ENCODE measurements around the gene PDZRN4.
"Not testable (repeated sequence)": the region's sequence is repeated elsewhere in the genome, so short reads cannot be mapped to it uniquely, and the experiment has no call there.

PDZRN4 gene

DNA sequence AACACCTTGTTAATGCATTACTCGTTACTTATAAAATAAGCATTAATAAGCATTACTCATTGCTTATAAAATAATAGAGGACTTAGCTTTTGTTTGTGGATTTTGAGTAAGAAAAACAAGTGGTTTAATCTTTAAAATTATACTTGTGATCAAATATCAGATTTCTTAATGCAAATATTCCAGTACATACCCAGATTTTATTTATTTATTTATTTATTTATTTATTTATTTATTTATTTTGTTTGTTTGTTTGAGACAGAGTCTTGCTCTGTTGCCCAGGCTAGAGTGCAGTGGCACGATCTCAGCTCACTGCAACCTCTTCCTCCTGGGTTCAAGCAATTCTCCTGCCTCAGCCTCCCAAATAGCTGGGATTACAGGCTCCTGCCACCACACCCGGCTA, 3.4 kb downstream of the PDZRN4 start:
- H3K4me1 ChIP-seq; H3K36me3 ChIP-seq (replicated peaks); in situ Hi-C loops (cut with MboI; ENCODE audit: low sequenced_read_pairs); H3K4me3 ChIP-seq; H3K9me3 ChIP-seq; DNase-seq (ENCODE audit: low spot score in 2 of 2): not testable (repeated sequence)
- H3K27me3 ChIP-seq (ENCODE audit: low read depth) = peaks cover 41% of the 10 kb centered on the region

DNA sequence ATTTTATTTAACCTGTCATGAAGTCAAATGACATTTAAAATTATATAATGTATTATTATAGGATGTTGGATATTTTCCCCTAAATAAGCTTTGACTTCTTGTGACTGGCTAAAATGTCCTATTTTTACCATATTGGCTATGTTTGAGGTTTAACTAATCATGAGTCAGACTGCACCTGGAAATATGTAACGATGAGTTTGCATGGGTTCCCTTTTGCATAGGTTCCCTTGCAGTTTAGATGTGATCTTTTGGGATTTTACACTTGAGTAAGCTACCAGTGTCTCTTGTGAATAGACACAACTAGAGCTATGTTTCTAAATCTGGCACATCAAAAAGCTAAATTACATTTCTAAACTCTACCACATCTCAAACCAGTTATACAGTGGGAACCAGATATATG, 5.2 kb downstream of the PDZRN4 start:
- in situ Hi-C loops (cut with MboI; ENCODE audit: low sequenced_read_pairs) = no loop called here
- Histone ChIP-seq H3K27me3 (ENCODE audit: low read depth) (peaks cover 26% of the 10 kb centered on the region), H3K4me3 (no peak overlapping the region), H3K9me3 (no peaks in the 10 kb centered on the region), H3K36me3 (replicated peaks) (no peaks in the 10 kb centered on the region), H3K4me1 (no peaks in the 10 kb centered on the region)
- DNase-seq (ENCODE audit: low spot score in 2 of 2) = no peak

DNA sequence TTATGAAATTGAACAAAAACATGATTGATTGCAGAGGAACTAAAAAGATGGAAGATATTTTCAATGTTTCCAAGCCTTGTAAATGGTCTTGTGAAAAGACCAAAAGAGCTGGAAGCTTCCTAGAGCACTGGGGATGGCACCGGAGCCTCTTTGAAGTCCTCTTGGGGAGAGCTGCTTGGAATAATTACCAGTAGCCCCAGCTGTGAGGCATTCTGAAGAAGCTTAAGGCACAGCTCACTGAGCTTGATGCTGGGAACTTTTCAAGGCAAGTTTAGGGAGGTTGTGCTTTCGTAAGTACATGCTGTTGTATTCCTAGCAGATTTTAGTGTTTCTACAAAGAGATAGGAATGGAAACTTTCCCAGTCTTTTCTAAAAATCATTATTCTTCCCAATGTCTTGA, 13.9 kb downstream of the PDZRN4 start:
- no peaks in the 10 kb centered on the region for H3K9me3 ChIP-seq
- in situ Hi-C loops (cut with MboI; ENCODE audit: low sequenced_read_pairs) = no loop called here
- H3K4me3 ChIP-seq = no peak overlapping the region
- H3K36me3 ChIP-seq (replicated peaks) = no peaks in the 10 kb centered on the region
- no peak for DNase-seq (ENCODE audit: low spot score in 2 of 2)
- no peaks in the 10 kb centered on the region for H3K4me1 ChIP-seq
- no peaks in the 10 kb centered on the region for H3K27me3 ChIP-seq (ENCODE audit: low read depth)

GRCh38 chr12:41205070-41205709, 17.1 kb downstream of the PDZRN4 start:
- no peaks in the 10 kb centered on the region for H3K36me3 ChIP-seq (replicated peaks)
- H3K9me3 ChIP-seq = no peaks in the 10 kb centered on the region
- in situ Hi-C loops (cut with MboI; ENCODE audit: low sequenced_read_pairs) = no loop called here
- H3K27me3 ChIP-seq (ENCODE audit: low read depth) = no peaks in the 10 kb centered on the region
- no peaks in the 10 kb centered on the region for H3K4me1 ChIP-seq
- H3K4me3 ChIP-seq = no peak overlapping the region
- DNase-seq (ENCODE audit: low spot score in 2 of 2) = peak; percentile 13 to 28

DNA sequence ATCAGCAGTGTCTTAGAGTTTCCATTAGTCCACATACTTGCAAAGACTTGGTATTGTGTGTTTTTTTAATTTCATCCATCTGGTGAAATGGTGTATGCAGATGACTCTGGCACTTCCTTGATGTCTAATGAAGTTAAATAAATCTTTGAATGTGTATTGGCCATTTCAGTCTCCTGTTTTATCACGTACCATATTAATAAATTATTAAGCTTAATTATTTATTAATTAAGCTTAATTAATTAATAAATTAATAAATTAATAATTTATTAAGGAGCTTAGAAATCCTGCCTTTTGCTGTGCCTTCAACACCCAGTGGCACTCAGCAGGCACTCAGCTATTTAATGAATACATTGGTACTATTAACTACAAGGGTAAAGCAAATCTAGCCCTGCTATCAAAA, 18.2 kb downstream of the PDZRN4 start:
- 0 out of 2 replicates have a peak, but pooled peaks cover under 1% of the 10 kb centered on the region for H3K4me1 ChIP-seq
- no peaks in the 10 kb centered on the region for H3K36me3 ChIP-seq (replicated peaks)
- DNase-seq (ENCODE audit: low spot score in 2 of 2) = no peak
- H3K9me3 ChIP-seq = no peaks in the 10 kb centered on the region
- no peak overlapping the region for H3K4me3 ChIP-seq
- H3K27me3 ChIP-seq (ENCODE audit: low read depth) = no peaks in the 10 kb centered on the region
- in situ Hi-C loops (cut with MboI; ENCODE audit: low sequenced_read_pairs) = no loop called here

DNA sequence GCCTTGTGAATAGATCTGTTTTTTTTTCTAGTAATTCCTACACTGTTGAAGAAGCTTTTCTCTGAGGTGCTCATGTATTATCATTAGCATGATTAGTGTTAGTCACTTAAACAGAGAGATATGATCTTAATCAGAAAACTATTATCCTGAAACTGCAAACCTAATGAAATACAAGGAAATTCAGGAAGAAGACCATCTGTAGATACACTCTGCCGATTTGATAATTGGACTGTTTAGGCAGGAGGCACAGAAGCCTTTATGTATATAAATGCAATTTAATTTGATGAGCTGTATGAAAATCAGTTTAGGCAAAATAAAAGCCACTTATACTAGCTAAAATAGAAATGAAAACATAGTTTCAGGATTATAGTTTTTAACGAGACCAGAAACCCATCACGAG, 23.3 kb downstream of the PDZRN4 start:
- in situ Hi-C loops (cut with MboI; ENCODE audit: low sequenced_read_pairs) = no loop called here
- H3K4me3 ChIP-seq = no peak overlapping the region
- no peaks in the 10 kb centered on the region for H3K9me3 ChIP-seq
- H3K4me1 ChIP-seq = 0 out of 2 replicates have a peak, but pooled peaks cover 5% of the 10 kb centered on the region
- no peak for DNase-seq (ENCODE audit: low spot score in 2 of 2)
- no peaks in the 10 kb centered on the region for H3K27me3 ChIP-seq (ENCODE audit: low read depth)
- no peaks in the 10 kb centered on the region for H3K36me3 ChIP-seq (replicated peaks)

DNA sequence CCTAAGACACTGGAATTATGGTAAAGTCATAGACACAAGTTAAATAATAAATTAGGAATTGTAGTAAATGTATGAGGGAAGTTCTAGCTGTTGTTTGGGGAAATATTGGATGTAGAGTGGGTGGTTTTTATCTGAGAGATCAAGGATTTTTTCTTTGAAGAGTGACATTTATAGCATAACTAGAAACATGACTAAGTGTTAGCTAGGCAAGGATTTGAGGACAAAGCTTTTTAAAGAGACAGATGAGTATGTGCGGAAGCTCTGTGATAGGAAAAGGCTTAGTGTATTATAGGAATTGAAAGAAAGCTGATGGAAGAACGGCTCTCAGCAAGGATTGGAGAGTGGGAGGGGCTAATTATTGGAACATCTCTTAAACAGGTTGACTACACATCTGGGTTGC, 24.5 kb downstream of the PDZRN4 start:
- Histone ChIP-seq H3K4me1 (0 out of 2 replicates have a peak, but pooled peaks cover 5% of the 10 kb centered on the region), H3K36me3 (replicated peaks) (no peaks in the 10 kb centered on the region), H3K4me3 (no peak overlapping the region), H3K27me3 (ENCODE audit: low read depth) (no peaks in the 10 kb centered on the region), H3K9me3 (no peaks in the 10 kb centered on the region)
- DNase-seq (ENCODE audit: low spot score in 2 of 2) = no peak
- in situ Hi-C loops (cut with MboI; ENCODE audit: low sequenced_read_pairs) = no loop called here

DNA sequence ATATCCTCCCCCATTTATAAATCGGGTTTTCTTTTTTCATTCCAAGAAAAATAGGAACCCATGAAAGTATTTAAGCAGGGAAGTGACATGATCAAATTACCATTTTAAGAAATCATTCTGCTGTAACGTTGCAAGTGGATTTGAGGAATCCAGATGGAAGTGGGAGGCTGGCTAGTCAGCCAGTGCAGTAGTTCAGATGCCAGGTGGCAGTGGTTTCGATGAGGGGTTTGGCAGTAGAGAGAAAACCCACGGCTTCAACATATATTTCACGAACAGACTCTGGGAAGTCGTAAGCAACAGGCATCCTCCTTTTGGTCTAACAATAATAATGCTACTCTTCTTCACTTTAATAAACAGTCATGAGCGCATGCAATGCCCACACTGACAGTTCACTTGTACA, 25.0 kb downstream of the PDZRN4 start:
- in situ Hi-C loops (cut with MboI; ENCODE audit: low sequenced_read_pairs) = no loop called here
- H3K9me3 ChIP-seq = no peaks in the 10 kb centered on the region
- H3K36me3 ChIP-seq (replicated peaks) = no peaks in the 10 kb centered on the region
- no peak for DNase-seq (ENCODE audit: low spot score in 2 of 2)
- H3K4me3 ChIP-seq = no peak overlapping the region
- no peaks in the 10 kb centered on the region for H3K27me3 ChIP-seq (ENCODE audit: low read depth)
- 0 out of 2 replicates have a peak, but pooled peaks cover 5% of the 10 kb centered on the region for H3K4me1 ChIP-seq

- in situ Hi-C loops (cut with MboI; ENCODE audit: low sequenced_read_pairs) = no loop called here
- Histone ChIP-seq H3K4me1 (0 out of 2 replicates have a peak, but pooled peaks cover 5% of the 10 kb centered on the region), H3K4me3 (no peak overlapping the region), H3K9me3 (no peaks in the 10 kb centered on the region), H3K27me3 (ENCODE audit: low read depth) (no peaks in the 10 kb centered on the region), H3K36me3 (replicated peaks) (no peaks in the 10 kb centered on the region)
- DNase-seq (ENCODE audit: low spot score in 2 of 2) = no peak
Observed at GRCh38 chr12:41213648-41214047, 25.5 kb downstream of the PDZRN4 start.

GRCh38 chr12:41217727-41218126, 29.6 kb downstream of the PDZRN4 start:
- Histone ChIP-seq H3K27me3 (ENCODE audit: low read depth) (no peaks in the 10 kb centered on the region), H3K4me3 (no peak overlapping the region), H3K36me3 (replicated peaks) (no peaks in the 10 kb centered on the region), H3K4me1 (peaks cover 6% of the 10 kb centered on the region), H3K9me3 (no peaks in the 10 kb centered on the region)
- no peak for DNase-seq (ENCODE audit: low spot score in 2 of 2)
- in situ Hi-C loops (cut with MboI; ENCODE audit: low sequenced_read_pairs) = no loop called here

- no peaks in the 10 kb centered on the region for H3K36me3 ChIP-seq (replicated peaks)
- H3K4me3 ChIP-seq = no peak overlapping the region
- in situ Hi-C loops (cut with MboI; ENCODE audit: low sequenced_read_pairs) = no loop called here
- H3K9me3 ChIP-seq = no peaks in the 10 kb centered on the region
- peak; percentile 14 to 53 for DNase-seq (ENCODE audit: low spot score in 2 of 2)
- no peaks in the 10 kb centered on the region for H3K27me3 ChIP-seq (ENCODE audit: low read depth)
- H3K4me1 ChIP-seq = peaks cover 6% of the 10 kb centered on the region
Observed at GRCh38 chr12:41220931-41221330, 32.8 kb downstream of the PDZRN4 start.

DNA sequence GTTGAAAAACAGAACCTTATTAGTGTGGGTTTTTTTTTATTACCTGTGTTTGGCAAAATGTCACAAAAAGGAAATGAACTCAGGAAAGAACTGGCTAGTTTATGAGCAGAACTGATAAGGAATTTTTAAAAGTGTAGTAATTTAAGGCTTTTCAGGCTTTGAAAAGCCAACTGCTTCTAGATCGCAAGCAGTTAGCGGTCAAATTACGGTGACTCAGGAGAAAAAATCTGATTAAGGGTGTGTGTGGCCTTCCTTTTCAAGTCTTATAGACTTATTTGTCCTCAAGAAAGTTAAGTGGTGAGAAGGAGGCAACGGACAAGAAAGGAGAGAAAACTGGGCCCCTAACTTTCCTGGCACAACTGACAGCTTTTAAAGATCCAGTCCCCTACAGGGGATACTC, 33.4 kb downstream of the PDZRN4 start:
- Histone ChIP-seq H3K4me3 (no peak overlapping the region), H3K9me3 (no peaks in the 10 kb centered on the region), H3K27me3 (ENCODE audit: low read depth) (no peaks in the 10 kb centered on the region), H3K4me1 (peaks cover 6% of the 10 kb centered on the region), H3K36me3 (replicated peaks) (no peaks in the 10 kb centered on the region)
- no peak for DNase-seq (ENCODE audit: low spot score in 2 of 2)
- in situ Hi-C loops (cut with MboI; ENCODE audit: low sequenced_read_pairs) = no loop called here

GRCh38 chr12:41223600-41223999, 35.5 kb downstream of the PDZRN4 start:
- no peaks in the 10 kb centered on the region for H3K9me3 ChIP-seq
- no peaks in the 10 kb centered on the region for H3K27me3 ChIP-seq (ENCODE audit: low read depth)
- no peak for DNase-seq (ENCODE audit: low spot score in 2 of 2)
- in situ Hi-C loops (cut with MboI; ENCODE audit: low sequenced_read_pairs) = no loop called here
- H3K4me3 ChIP-seq = no peak overlapping the region
- H3K4me1 ChIP-seq = peaks cover 6% of the 10 kb centered on the region
- H3K36me3 ChIP-seq (replicated peaks) = no peaks in the 10 kb centered on the region

DNA sequence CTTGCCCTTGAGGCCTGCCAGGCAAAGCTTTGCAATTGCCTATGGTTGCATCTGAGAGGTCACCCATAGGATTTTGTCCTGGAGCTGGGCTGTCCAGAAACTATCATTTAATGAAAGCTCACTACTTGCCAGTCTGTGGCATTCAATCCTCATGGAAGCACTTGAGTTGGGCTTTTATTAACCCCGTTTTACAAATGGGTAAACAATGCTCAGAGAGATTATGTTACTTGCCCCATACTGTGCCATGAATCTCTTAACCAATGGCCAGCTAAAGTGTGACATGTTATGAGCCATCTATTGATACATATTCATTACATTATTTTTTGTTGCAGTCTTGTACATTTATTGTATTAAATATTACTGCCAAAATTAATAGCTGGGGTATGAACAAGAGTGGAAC, 35.9 kb downstream of the PDZRN4 start:
- Histone ChIP-seq H3K4me3 (no peak overlapping the region), H3K9me3 (no peaks in the 10 kb centered on the region), H3K4me1 (peaks cover 6% of the 10 kb centered on the region), H3K36me3 (replicated peaks) (no peaks in the 10 kb centered on the region), H3K27me3 (ENCODE audit: low read depth) (no peaks in the 10 kb centered on the region)
- no peak for DNase-seq (ENCODE audit: low spot score in 2 of 2)
- in situ Hi-C loops (cut with MboI; ENCODE audit: low sequenced_read_pairs) = no loop called here

- Histone ChIP-seq H3K9me3 (no peaks in the 10 kb centered on the region), H3K4me1 (peaks cover 6% of the 10 kb centered on the region), H3K27me3 (ENCODE audit: low read depth) (no peaks in the 10 kb centered on the region), H3K36me3 (replicated peaks) (no peaks in the 10 kb centered on the region), H3K4me3 (no peak overlapping the region)
- in situ Hi-C loops (cut with MboI; ENCODE audit: low sequenced_read_pairs) = no loop called here
- no peak for DNase-seq (ENCODE audit: low spot score in 2 of 2)
Observed at GRCh38 chr12:41225179-41225578, 37.1 kb downstream of the PDZRN4 start.

Measured in HAP-1 (cell line).